Measurements from ENCODE around the gene LRP3.

The LRP3 gene

GRCh38 chr19:33247441-33247819 lies 53.3 kb downstream of the LRP3 start:
- Histone ChIP-seq H3K36me3 (ENCODE audit: control insufficient read depth, low read length) (no peaks in the 10 kb centered on the region), H3F3A (ENCODE audit: control insufficient read depth, insufficient read depth) (no peaks in the 10 kb centered on the region), H3K79me2 (ENCODE audit: control insufficient read depth, low read length) (no peaks in the 10 kb centered on the region), H3K27me3 (ENCODE audit: control insufficient read depth, low read length) (no peaks in the 10 kb centered on the region), H4K20me1 (ENCODE audit: control insufficient read depth, insufficient read depth, low read depth, low read length) (no peaks in the 10 kb centered on the region), H3K27ac (ENCODE audit: low read depth, low read length) (no peak overlapping the region), H3K4me2 (ENCODE audit: low read length) (no peak overlapping the region), H3K9me3 (ENCODE audit: control insufficient read depth, insufficient read depth, low read length) (peaks cover 22% of the 10 kb centered on the region), H3K9me2 (replicated peaks; ENCODE audit: control insufficient read depth, low read length) (no peaks in the 10 kb centered on the region), H3K4me3 (ENCODE audit: low read length) (no peak overlapping the region), H3K4me1 (ENCODE audit: control insufficient read depth, low read length) (no peaks in the 10 kb centered on the region)
- TF ChIP-seq CTCF (IDR thresholded peaks at IDR 0.05; ENCODE audit: low read depth, low read length, poor library complexity, severe bottlenecking) = no peak
- TF ChIP-seq EZH2phosphoT487 (IDR thresholded peaks at IDR 0.05; ENCODE audit: borderline replicate concordance, low read length) = no peak

DNA sequence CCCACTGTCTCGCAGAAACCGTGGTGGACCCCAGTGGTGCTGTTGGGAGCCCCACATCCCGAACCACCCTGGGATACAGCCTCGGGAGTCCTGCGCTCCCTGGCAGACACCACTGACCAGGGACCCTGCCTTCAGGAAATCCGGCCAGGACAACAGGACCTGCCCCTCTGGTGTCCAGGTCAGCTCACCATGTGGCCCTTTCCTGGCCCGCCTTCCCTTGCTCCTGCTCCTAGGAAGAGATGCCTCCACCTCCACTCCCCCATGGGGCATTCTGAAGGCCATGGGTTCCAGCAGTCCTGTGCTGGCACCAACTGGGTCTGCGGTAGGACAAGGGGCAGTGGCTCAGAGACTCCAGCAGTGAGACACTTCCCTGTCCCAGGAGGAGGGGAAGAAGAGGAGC lies 54.0 kb downstream of the LRP3 start:
- Histone ChIP-seq H3K4me1 (ENCODE audit: control insufficient read depth, low read length) (no peaks in the 10 kb centered on the region), H3K27ac (ENCODE audit: low read depth, low read length) (no peak overlapping the region), H4K20me1 (ENCODE audit: control insufficient read depth, insufficient read depth, low read depth, low read length) (no peaks in the 10 kb centered on the region)

GRCh38 chr19:33248553-33248953 lies 54.4 kb downstream of the LRP3 start:
- peaks cover 22% of the 10 kb centered on the region for H3K9me3 ChIP-seq (ENCODE audit: control insufficient read depth, insufficient read depth, low read length)
- no peaks in the 10 kb centered on the region for H3K4me1 ChIP-seq (ENCODE audit: control insufficient read depth, low read length)
- no peaks in the 10 kb centered on the region for H3K79me2 ChIP-seq (ENCODE audit: control insufficient read depth, low read length)
- no peak overlapping the region for H3K4me3 ChIP-seq (ENCODE audit: low read length)
- H3F3A ChIP-seq (ENCODE audit: control insufficient read depth, insufficient read depth) = no peaks in the 10 kb centered on the region
- H3K27me3 ChIP-seq (ENCODE audit: control insufficient read depth, low read length) = no peaks in the 10 kb centered on the region
- H3K9me2 ChIP-seq (replicated peaks; ENCODE audit: control insufficient read depth, low read length) = no peaks in the 10 kb centered on the region
- no peak overlapping the region for H3K4me2 ChIP-seq (ENCODE audit: low read length)
- H3K36me3 ChIP-seq (ENCODE audit: control insufficient read depth, low read length) = no peaks in the 10 kb centered on the region
- TF ChIP-seq CTCF (IDR thresholded peaks at IDR 0.05; ENCODE audit: low read depth, low read length, poor library complexity, severe bottlenecking) = no peak
- TF ChIP-seq EZH2phosphoT487 (IDR thresholded peaks at IDR 0.05; ENCODE audit: borderline replicate concordance, low read length) = no peak
- H4K20me1 ChIP-seq (ENCODE audit: control insufficient read depth, insufficient read depth, low read depth, low read length) = no peaks in the 10 kb centered on the region
- no peak overlapping the region for H3K27ac ChIP-seq (ENCODE audit: low read depth, low read length)

More for the DNA sequence above, 54.0 kb downstream of the LRP3 start:
- no peaks in the 10 kb centered on the region for H3K36me3 ChIP-seq (ENCODE audit: control insufficient read depth, low read length)
- TF ChIP-seq EZH2phosphoT487 (IDR thresholded peaks at IDR 0.05; ENCODE audit: borderline replicate concordance, low read length) = no peak
- no peak for TF ChIP-seq CTCF (IDR thresholded peaks at IDR 0.05; ENCODE audit: low read depth, low read length, poor library complexity, severe bottlenecking)
- H3F3A ChIP-seq (ENCODE audit: control insufficient read depth, insufficient read depth) = no peaks in the 10 kb centered on the region
- no peaks in the 10 kb centered on the region for H3K27me3 ChIP-seq (ENCODE audit: control insufficient read depth, low read length)
- H3K4me2 ChIP-seq (ENCODE audit: low read length) = no peak overlapping the region
- no peak overlapping the region for H3K4me3 ChIP-seq (ENCODE audit: low read length)
- H3K9me2 ChIP-seq (replicated peaks; ENCODE audit: control insufficient read depth, low read length) = no peaks in the 10 kb centered on the region
- H3K79me2 ChIP-seq (ENCODE audit: control insufficient read depth, low read length) = no peaks in the 10 kb centered on the region
- peaks cover 22% of the 10 kb centered on the region for H3K9me3 ChIP-seq (ENCODE audit: control insufficient read depth, insufficient read depth, low read length)

Measured in DOHH2 (cell line).